COLO829 (cell line): ENCODE measurements around the gene DNASE1L1.

ENCODE experiments used
- DNase-seq: peaks from one replicate; pipeline ENCODE4 v3.0.0; 2012; ENCODE audit warnings: low spot score

The DNASE1L1 gene

DNA sequence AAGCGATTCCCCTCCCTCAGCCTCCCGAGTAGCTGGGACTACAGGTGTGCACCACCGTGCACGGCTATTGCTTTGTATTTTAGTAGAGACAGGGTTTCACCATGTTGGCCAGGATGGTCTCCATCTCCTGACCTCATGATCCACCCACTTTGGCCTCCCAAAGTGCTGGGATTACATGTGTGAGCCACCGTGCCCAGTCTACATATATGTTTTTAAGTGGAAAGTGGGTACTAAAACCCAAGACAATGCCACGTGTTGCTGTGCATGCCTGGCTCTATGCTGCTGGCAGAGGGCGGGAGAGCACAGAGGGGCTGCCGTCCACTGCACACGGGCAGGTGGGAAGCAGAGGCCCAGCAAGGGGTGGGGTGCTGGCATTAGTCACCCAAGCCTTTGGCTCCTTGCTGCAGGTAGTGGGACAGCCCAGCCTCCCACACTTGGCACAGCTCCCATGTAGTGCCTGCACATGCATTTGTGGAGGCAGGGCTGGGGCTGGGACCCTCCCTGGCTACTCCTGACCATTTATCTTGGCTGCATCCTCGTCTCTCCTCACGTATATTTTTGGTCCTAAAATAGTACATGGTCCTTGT is 26.5 kb downstream of the DNASE1L1 start:
- DNase-seq: no peak

GRCh38 chrX:154381271-154381670 is 27.8 kb downstream of the DNASE1L1 start:
- no peak for DNase-seq

- no peak for DNase-seq
Observed at GRCh38 chrX:154380787-154381186, 28.3 kb downstream of the DNASE1L1 start.

DNA sequence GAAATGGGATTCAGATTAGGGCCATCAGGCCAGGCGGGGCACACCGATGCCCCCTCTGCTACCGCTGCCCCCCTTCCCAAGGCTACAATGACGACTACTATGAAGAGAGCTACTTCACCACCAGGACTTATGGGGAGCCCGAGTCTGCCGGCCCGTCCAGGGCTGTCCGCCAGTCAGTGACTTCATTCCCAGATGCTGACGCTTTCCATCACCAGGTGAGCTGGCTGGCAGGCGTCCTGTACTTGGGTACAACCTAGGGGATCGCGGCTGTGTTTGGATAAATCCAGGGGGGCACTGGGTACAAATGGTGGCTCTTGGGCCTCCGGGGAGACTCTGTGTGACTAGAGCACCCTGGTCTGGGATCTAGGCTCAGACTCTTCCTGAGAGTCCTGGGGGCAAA is 28.9 kb downstream of the DNASE1L1 start:
- DNase-seq: no peak

GRCh38 chrX:154379569-154379951 is 29.5 kb downstream of the DNASE1L1 start:
- no peak for DNase-seq

GRCh38 chrX:154378799-154379568 is 30.1 kb downstream of the DNASE1L1 start, which contains the start of gene EMD:
Gene EMD (plus strand): TSS chrX:154379295. CDS start chrX:154379485, 190 bp downstream.
- peak; percentile 87 for DNase-seq

- no peak for DNase-seq
Observed at GRCh38 chrX:154378059-154378798, 30.8 kb downstream of the DNASE1L1 start.

GRCh38 chrX:154376774-154377173 is 32.3 kb downstream of the DNASE1L1 start:
- DNase-seq: no peak

GRCh38 chrX:154375156-154375504 is 33.9 kb downstream of the DNASE1L1 start:
- DNase-seq: no peak

DNA sequence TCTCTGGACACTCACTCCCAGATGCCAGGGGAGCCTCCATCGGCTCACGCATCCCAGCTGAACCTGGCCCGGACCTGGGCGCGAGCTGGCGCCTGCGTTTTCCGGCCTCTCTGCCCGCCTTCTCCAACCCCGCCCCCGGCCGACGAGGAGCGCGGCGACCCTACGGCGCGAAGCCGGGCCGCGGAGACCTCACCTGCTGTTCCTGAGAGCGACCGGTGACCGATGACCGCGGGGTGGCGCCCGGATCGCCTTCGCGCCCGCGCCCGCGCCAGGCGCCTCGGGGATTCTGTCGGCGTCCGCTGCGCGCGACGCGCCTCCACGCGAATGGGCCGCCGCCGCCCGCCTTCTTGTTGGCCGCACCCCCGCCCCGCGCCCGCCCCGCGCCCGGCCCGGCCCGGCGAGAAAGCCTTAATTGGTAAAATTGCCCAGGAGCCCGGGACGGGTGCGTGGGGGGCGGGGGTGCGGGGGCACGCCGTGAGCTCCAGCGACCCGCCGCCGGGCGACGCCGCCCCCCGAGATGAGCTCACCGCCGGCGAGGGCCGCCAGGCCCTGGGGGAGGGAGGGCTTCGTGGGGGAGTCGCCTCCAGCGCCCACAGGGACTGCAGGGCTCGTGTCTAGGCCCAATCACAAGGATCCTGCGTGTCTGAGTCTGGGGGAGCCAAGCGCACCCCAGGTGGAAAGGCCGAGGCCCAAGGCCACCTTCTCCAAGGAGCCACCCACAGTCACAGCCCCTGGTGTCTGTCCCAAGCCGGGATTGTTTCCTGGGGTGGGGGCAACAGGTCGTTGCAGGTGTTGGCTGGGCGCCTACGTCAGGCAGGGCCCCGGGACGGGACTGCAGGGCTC is 34.5 kb downstream of the DNASE1L1 start, which contains the start of gene FLNA:
TSS of gene FLNA (minus strand) at position 322 of the 843 bp plus-strand sequence. CDS start 3,389 bp downstream, outside the sequence.
- DNase-seq: no peak

- no peak for DNase-seq
Observed at GRCh38 chrX:154373340-154374306, 35.4 kb downstream of the DNASE1L1 start.

- no peak for DNase-seq
Observed at GRCh38 chrX:154372612-154373022, 36.4 kb downstream of the DNASE1L1 start.

- DNase-seq: no peak
Observed at GRCh38 chrX:154371789-154372300, 37.2 kb downstream of the DNASE1L1 start.

DNA sequence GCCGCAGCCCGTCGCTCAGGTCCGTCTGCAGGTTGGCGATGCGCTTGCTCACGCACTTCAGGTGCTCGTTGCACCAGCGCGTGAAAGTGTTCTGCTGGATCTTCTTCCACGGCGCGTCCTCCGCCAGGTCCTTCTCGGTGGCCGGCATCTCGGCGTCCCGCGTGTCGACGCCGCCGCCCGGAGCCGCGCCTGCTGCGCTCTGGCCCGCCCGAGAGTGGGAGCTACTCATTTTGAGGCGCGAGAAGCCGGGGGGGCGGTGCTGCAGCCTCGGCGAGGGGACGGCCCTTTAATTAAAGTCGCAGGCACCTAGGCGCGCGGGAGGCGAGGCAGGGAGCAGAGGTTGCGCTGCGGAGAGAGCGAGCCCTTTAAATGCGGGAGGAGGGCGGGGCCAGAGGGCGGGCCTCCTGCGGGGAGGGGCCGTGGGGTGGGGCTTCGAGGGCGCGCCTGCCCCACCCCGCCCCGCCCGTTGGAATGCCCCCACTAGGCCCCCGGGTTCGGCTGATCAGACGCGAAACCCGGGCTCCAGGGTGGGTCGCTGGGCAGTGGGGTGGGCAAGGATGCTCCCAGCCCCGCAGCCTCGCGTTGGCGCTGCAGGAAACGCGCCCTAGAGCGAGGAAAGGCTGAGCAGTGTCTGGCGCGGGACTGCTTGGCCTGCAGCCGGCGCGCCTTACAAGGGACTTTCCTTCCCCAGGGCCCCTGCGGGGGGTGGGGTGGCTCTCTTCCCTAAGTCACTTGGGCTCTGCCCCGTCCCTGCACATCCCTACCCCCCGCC is 37.9 kb downstream of the DNASE1L1 start:
- peak; percentile 83 for DNase-seq

DNA sequence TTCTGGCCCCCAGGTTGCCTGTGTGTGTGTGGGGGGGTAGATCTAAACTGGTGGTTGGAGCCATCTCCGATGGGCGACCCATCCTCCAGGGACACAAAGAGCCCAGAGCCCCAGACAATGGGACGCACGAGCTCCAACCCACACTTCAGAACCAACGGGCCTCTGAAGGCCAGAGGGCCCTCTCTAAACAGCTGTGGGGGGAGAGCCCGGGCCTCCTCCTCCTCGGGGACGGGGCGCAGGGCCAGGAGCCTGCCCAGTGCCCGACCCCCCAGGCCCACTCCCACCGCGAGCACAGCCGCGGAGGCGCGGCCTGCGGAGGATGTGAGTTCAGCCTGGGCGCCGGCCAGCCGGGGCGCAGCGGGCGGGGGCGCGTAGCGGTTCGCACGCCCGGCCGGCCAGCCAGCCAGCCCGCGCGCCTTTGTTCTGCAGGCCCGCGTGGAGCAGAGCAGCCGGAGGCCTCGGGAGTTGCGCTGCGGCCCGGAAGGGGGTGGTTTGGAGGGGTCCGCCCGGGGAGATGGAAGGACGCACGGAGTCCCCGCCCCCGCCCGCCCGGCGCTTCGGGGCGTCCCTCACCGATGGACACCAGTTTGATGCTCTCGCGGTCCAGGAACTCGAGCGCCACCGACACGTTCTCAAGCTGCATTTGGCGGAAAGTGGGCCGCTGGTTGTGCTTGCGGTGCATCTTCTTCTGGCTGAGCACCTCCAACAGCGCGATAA is 38.6 kb downstream of the DNASE1L1 start:
- no peak for DNase-seq

- DNase-seq: peak; percentile 88
Observed at GRCh38 chrX:154369449-154370299, 39.4 kb downstream of the DNASE1L1 start.

DNA sequence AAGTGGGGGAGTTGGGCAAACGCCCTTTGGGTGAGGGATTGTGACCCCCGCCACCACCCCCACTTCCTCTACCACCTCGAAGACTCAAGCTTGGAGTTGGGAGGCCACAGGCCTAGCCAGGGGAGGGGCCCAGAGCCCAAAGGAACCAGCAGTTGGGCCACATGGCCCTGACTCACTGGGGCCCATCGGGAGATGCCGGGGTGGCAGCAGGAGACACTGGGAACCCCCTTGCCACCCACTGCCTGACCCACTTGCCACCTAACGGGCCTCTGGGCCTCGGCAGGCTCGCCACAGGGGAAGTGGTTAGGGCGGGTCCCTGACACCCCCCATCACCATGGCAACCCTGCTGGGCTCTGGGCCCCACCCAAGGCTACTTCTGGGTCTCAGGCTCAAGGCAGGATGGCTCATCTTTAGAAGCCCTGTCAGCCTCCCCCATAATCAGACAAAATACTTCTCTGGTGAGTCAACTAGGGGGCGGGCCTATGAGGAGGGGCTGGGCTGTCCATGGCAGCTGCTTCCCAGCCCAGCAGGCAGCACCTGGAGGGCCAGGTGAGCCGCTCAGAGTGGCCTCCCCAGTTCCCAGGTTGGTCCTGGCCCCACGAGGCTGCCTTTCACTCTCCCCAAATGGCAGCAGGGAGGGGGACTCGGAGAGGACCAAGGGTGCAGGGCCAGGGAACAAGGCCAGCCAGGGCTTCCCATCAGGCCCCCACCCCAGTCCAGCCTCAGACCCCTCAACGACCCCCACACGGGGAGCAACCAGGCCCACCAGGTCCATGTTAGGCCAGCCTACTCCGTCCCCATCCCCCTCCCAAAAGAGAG is 40.2 kb downstream of the DNASE1L1 start:
- peak; percentile 85 for DNase-seq
